Breast epithelium (tissue), 3 donors: ENCODE results near the gene COL15A1.

Experiments used
- CTCF ChIP-seq, 3 donors: fragments of 450-650 bp; IDR thresholded peaks; one replicate each; pipeline ENCODE4 v1.5.1; 2016 to 2017; ENCODE audit warnings: antibody characterized with exemption in 3 of 3, mild to moderate bottlenecking in 3 of 3, moderate library complexity in 3 of 3
- POLR2A ChIP-seq: fragments of 450-650 bp; IDR thresholded peaks from one replicate; pipeline ENCODE4 v1.6.1; 2016; ENCODE audit warnings: antibody characterized with exemption, mild to moderate bottlenecking, moderate library complexity

- TF ChIP-seq POLR2A = no peak
- no peak for TF ChIP-seq CTCF (IDR thresholded peaks at IDR 0.05)
These were observed 49.5 kb upstream of the COL15A1 start for GRCh38 chr9:98894171-98894570.
